GM13977 (cell line): ENCODE data around the gene AP5Z1.
"Not testable (repeated sequence)": the region's sequence is repeated elsewhere in the genome, so short reads cannot be mapped to it uniquely, and the experiment has no call there.

ENCODE experiments used
- DNase-seq: peaks from one replicate; pipeline ENCODE4 v3.0.0; 2012; ENCODE audit warnings: low spot score
- CTCF ChIP-seq: IDR thresholded peaks from 2 replicates; pipeline ENCODE4 v1.5.1; 2012; ENCODE audit warnings: mild to moderate bottlenecking, control low read depth; ENCODE audit not compliant: insufficient read depth; ENCODE audit errors: extremely low read depth, missing control alignments
- in situ Hi-C: fragments of 300-500 bp; cut with MboI; formaldehyde crosslinking; loops from one replicate; pipeline ENCODE4 v1.12.0; 2022; ENCODE audit warnings: low sequenced_read_pairs, low pct_unique_long_range_greater_than_20kb, mixed read lengths, inconsistent platforms; ENCODE audit not compliant: unreplicated experiment

AP5Z1 gene

GRCh38 chr7:4801839-4802231 lies 26.4 kb downstream of the AP5Z1 start:
- in situ Hi-C loops: no loop called here
- no peak for DNase-seq

GRCh38 chr7:4802577-4802976 lies 27.2 kb downstream of the AP5Z1 start:
- in situ Hi-C loops, DNase-seq: not testable (repeated sequence)

More at GRCh38 chr7:4801839-4802231, 26.4 kb downstream of the AP5Z1 start:
- no peak for TF ChIP-seq CTCF

- in situ Hi-C loops: no loop called here
- DNase-seq: no peak
Measured at GRCh38 chr7:4803397-4804241, 28.2 kb downstream of the AP5Z1 start.

DNA sequence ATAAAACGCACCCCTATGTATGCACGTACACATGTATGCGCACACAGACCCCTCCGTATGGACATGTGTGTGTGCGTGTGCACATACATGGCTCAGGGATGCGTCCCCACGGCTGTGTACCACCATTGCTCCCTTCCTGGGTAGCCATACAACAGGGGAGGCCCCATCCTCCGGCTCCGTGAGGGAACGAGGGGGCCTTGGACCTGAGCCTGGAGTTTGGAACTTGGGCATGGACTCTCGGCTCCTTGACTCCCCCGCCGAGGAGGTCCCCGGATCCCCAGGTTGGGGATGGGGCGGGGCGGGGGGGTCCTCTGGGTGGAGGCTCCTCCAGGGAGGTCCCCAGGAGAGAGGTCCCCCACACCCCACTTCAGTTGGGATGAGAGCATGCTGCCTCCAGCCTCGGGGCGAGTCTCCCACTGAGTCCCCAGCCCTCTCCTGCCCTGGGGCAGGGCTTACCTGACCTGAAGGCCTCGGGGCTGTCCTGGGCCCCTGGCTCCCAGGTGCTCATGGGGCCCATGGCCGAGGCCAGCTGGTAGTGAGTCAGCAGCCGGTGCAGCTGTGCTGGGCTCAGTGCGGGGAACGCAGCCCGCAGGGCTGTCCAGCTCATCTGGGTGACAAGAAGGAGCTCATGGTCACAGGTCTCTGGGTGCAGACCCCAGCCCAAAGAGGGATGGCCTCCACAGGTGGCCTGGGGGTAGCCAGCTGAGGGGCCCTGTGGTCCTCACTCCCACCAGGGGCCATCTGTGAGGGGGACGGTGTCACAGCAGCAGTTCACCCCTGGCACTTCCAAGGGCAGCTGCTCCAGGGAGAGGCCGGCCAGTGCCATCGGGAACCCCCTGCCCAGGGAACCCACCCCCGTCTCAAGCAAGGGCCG lies 29.9 kb downstream of the AP5Z1 start:
- TF ChIP-seq CTCF: no peak
- no peak for DNase-seq
- in situ Hi-C loops: no loop called here

More at GRCh38 chr7:4803397-4804241, 28.2 kb downstream of the AP5Z1 start:
- TF ChIP-seq CTCF: no peak

DNA sequence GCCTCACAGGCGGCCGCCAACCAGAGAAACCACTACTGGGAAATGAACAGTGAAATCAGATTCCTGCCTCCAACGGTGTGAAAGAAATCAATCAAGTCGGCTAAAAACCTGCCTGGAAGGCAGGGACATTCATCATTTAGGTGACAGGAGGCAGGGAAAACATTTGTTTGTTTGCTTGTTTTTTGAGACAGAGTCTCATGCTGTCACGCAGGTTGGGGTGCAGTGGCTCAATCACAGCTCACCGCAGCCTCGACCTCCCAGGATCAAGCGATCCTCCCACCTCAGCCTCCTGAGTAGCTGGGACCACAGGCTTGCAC lies 30.5 kb downstream of the AP5Z1 start:
- TF ChIP-seq CTCF: no peak
- in situ Hi-C loops: no loop called here
- no peak for DNase-seq

- in situ Hi-C loops: no loop called here
- TF ChIP-seq CTCF: no peak
- no peak for DNase-seq
Measured at GRCh38 chr7:4806983-4807597, 31.7 kb downstream of the AP5Z1 start.
